ENCODE results near the gene CRTC1. TPM values are rescaled to one million over a fixed set of nuclear protein-coding genes. Genes with fewer than 3 reads are reported as not detected.

CRTC1 gene
- total RNA-seq, 1 experiment from 2014 or later = 12.3 TPM

DNA sequence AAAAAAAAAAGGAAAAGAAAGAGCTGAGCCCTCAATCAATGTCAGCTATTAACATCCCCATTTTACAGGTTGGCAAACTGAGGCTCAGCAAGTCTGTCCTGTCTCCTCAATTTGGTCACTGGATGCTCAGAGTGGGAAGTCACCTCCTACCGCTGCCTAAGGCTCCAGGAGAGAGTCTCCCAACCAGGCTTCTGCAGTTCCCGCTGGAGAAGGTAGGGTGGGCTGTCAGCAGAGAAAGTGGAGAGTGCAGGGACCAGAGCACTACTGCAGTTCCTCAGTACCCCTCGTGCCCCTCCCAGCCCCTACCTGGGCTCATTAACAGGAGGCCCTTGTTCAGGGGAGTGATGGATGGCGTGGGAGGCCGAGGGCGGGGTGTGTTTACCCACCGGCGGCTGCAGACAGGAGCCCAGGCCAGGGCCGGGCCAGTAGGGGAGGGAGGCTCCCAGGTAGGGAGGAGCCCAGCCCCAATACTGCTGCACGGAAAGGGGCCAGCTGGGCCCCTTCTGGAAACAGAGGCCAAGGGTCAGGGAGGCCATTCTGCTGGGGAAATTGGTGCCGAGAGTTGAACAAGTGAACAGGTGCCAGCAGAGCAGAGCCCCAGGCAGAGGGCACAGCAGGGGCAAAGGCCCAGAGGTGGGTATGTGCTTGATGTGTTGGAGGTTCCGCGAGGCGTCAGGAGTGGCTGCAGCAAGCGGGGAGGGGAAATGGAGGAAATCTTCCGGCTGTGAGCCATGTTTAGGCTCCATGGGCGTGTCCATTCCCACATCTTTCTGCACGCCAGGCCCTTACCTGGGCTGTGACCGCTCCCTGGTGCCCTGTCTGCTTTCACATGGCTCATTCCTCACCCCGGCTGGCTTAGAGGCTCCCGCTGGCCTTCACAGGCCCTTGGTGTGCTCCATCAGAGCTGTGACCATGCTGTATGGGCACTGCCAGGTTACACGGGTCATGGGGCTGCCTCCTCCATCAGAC is 115.2 kb downstream of the CRTC1 start (continued):
- TF ChIP-seq, protein P1, sequence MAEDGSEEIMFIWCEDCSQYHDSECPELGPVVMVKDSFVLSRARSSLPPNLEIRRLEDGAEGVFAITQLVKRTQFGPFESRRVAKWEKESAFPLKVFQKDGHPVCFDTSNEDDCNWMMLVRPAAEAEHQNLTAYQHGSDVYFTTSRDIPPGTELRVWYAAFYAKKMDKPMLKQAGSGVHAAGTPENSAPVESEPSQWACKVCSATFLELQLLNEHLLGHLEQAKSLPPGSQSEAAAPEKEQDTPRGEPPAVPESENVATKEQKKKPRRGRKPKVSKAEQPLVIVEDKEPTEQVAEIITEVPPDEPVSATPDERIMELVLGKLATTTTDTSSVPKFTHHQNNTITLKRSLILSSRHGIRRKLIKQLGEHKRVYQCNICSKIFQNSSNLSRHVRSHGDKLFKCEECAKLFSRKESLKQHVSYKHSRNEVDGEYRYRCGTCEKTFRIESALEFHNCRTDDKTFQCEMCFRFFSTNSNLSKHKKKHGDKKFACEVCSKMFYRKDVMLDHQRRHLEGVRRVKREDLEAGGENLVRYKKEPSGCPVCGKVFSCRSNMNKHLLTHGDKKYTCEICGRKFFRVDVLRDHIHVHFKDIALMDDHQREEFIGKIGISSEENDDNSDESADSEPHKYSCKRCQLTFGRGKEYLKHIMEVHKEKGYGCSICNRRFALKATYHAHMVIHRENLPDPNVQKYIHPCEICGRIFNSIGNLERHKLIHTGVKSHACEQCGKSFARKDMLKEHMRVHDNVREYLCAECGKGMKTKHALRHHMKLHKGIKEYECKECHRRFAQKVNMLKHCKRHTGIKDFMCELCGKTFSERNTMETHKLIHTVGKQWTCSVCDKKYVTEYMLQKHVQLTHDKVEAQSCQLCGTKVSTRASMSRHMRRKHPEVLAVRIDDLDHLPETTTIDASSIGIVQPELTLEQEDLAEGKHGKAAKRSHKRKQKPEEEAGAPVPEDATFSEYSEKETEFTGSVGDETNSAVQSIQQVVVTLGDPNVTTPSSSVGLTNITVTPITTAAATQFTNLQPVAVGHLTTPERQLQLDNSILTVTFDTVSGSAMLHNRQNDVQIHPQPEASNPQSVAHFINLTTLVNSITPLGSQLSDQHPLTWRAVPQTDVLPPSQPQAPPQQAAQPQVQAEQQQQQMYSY (CRISPR knock-in tag; IDR thresholded peaks at IDR 0.05) = no peak
- no peak for TF ChIP-seq GRHL2 (CRISPR knock-in tag; IDR thresholded peaks at IDR 0.05; ENCODE audit: insufficient replicate concordance, severe bottlenecking)

GRCh38 chr19:18799389-18799970 is 116.0 kb downstream of the CRTC1 start:
- ATAC-seq = no peak
- Mint-ChIP-seq H3K9me3 (no peaks in the 10 kb centered on the region), H3K36me3 (no peaks in the 10 kb centered on the region), H3K4me3 (no peak overlapping the region), H3K27ac (no peak overlapping the region), H3K27me3 (ENCODE audit: low read depth) (peaks cover 35% of the 10 kb centered on the region), H3K4me1 (no peaks in the 10 kb centered on the region)
- DNase-seq (ENCODE audit: low spot score) = no peak
- TF ChIP-seq, protein P2, sequence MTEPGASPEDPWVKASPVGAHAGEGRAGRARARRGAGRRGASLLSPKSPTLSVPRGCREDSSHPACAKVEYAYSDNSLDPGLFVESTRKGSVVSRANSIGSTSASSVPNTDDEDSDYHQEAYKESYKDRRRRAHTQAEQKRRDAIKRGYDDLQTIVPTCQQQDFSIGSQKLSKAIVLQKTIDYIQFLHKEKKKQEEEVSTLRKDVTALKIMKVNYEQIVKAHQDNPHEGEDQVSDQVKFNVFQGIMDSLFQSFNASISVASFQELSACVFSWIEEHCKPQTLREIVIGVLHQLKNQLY (CRISPR knock-in tag; IDR thresholded peaks at IDR 0.05) = no peak
- TF ChIP-seq ELF4 (CRISPR knock-in tag; IDR thresholded peaks at IDR 0.05; ENCODE audit: low read depth) = no peak
- TF ChIP-seq, protein P3, sequence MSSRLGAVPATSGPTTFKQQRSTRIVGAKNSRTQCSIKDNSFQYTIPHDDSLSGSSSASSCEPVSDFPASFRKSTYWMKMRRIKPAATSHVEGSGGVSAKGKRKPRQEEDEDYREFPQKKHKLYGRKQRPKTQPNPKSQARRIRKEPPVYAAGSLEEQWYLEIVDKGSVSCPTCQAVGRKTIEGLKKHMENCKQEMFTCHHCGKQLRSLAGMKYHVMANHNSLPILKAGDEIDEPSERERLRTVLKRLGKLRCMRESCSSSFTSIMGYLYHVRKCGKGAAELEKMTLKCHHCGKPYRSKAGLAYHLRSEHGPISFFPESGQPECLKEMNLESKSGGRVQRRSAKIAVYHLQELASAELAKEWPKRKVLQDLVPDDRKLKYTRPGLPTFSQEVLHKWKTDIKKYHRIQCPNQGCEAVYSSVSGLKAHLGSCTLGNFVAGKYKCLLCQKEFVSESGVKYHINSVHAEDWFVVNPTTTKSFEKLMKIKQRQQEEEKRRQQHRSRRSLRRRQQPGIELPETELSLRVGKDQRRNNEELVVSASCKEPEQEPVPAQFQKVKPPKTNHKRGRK (CRISPR knock-in tag; IDR thresholded peaks at IDR 0.05; ENCODE audit: borderline replicate concordance) = no peak
- TF ChIP-seq HMGA2 (CRISPR knock-in tag; IDR thresholded peaks at IDR 0.05) = no peak
- TF ChIP-seq, protein P4, sequence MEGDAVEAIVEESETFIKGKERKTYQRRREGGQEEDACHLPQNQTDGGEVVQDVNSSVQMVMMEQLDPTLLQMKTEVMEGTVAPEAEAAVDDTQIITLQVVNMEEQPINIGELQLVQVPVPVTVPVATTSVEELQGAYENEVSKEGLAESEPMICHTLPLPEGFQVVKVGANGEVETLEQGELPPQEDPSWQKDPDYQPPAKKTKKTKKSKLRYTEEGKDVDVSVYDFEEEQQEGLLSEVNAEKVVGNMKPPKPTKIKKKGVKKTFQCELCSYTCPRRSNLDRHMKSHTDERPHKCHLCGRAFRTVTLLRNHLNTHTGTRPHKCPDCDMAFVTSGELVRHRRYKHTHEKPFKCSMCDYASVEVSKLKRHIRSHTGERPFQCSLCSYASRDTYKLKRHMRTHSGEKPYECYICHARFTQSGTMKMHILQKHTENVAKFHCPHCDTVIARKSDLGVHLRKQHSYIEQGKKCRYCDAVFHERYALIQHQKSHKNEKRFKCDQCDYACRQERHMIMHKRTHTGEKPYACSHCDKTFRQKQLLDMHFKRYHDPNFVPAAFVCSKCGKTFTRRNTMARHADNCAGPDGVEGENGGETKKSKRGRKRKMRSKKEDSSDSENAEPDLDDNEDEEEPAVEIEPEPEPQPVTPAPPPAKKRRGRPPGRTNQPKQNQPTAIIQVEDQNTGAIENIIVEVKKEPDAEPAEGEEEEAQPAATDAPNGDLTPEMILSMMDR (IDR thresholded peaks at IDR 0.05) = no peak
- no peak for TF ChIP-seq ARID4B (CRISPR knock-in tag; IDR thresholded peaks at IDR 0.05; ENCODE audit: borderline replicate concordance)
- ChIA-PET POLR2A (no interaction called here), CTCF (interaction anchor here (2.1 kb wide), 1 partner anchor 48 kb away, joined by 6 read pairs; no protein-coding TSS in a partner anchor)
